A549 (cell line): Measurements from ENCODE around the gene TFB2M. TPM values are rescaled to one million over a fixed set of nuclear protein-coding genes. Genes with fewer than 3 reads are reported as not detected.

Experiments used
- ATAC-seq, 2 experiments: fragments of 200-7000 bp in 1 of 2; fragments of >200 bp in 1 of 2; cut with Nextera tagmentation in 1 of 2; cut with Tn5 transposase in 1 of 2; 3 replicates each; pipeline versions ENCODE4 v1.8.0 to v1.9.1; 2018 to 2020; ENCODE audit warnings: mild to moderate bottlenecking in 1 of 2, moderate library complexity in 1 of 2
- CTCF ChIA-PET: fragments of 300-600 bp; sonication (Branson Sonifier 250); formaldehyde crosslinking; extraction: SDS; loops from one replicate; lab custom pipeline; 2021; ENCODE audit warnings: antibody characterized with exemption, inconsistent platforms; lab: Yijun Ruan, JAX
- POLR2A ChIA-PET: fragments of 350-600 bp; formaldehyde crosslinking; extraction: SDS; loops from one replicate; lab custom pipeline; 2021; ENCODE audit warnings: antibody characterized with exemption, inconsistent platforms; lab: Yijun Ruan, JAX
- DNase-seq, 2 experiments: peaks; one replicate each; pipeline versions ENCODE4 v3.0.0 to v3.0.0-alpha.2; 2011 to 2016; ENCODE audit warnings: low read depth in 1 of 2, low spot score in 1 of 2
- FAIRE-seq: peaks from 2 replicates; lab custom pipeline; 2011; peaks lifted over from hg19 to GRCh38; lab: Jason Lieb, UNC
- H3K27ac ChIP-seq, 2 experiments: fragments of >200 bp; sonication (Bioruptor Twin); formaldehyde crosslinking; 3 replicates each; pipeline ENCODE4 v1.5.1; 2016 to 2017
- H3K4me1 ChIP-seq: fragments of >200 bp; sonication (Bioruptor Twin); formaldehyde crosslinking; 3 replicates; pipeline ENCODE4 v1.6.1; 2016
- H3K4me2 ChIP-seq: fragments of >200 bp; sonication (Bioruptor Twin); formaldehyde crosslinking; 3 replicates; pipeline ENCODE4 v1.6.1; 2016
- H3K4me3 ChIP-seq: fragments of >200 bp; sonication (Bioruptor Twin); formaldehyde crosslinking; 3 replicates; pipeline ENCODE4 v1.5.1; 2016
- H3K9me3 ChIP-seq: fragments of >200 bp; sonication (Bioruptor Twin); formaldehyde crosslinking; 3 replicates; pipeline ENCODE4 v1.6.1; 2016
- CEBPB ChIP-seq, 2 experiments: fragments of >200 bp in 1 of 2; sonication (Bioruptor Twin) in 1 of 2; formaldehyde crosslinking in 1 of 2; IDR thresholded peaks; 2 replicates each; pipeline ENCODE4 v1.6.1; 2012 to 2016
- CHD4 ChIP-seq: fragments of 200-600 bp; sonication (generic); IDR thresholded peaks from 2 replicates; pipeline ENCODE4 v1.6.1; 2016; ENCODE audit warnings: antibody characterized with exemption, mild to moderate bottlenecking, borderline replicate concordance
- E2F6 ChIP-seq: IDR thresholded peaks from 2 replicates; pipeline ENCODE4 v1.6.1; 2012; ENCODE audit warnings: low read depth, borderline replicate concordance
- FOSB ChIP-seq: fragments of 250-450 bp; sonication (Bioruptor Pico); IDR thresholded peaks from 2 replicates; pipeline ENCODE4 v1.5.0; 2020; ENCODE audit warnings: mild to moderate bottlenecking, moderate library complexity
- FOSL2 ChIP-seq, 2 experiments: fragments of 450-650 bp in 1 of 2; fragments of >200 bp in 1 of 2; sonication (Bioruptor Twin) in 1 of 2; formaldehyde crosslinking; IDR thresholded peaks; 2 replicates each; pipeline versions ENCODE4 v1.5.0 to v1.6.1; 2016 to 2020; ENCODE audit warnings: mild to moderate bottlenecking in 1 of 2, moderate library complexity in 1 of 2
- GATA3 ChIP-seq: IDR thresholded peaks from 2 replicates; pipeline ENCODE4 v1.6.1; 2012; ENCODE audit warnings: borderline replicate concordance
- JUN ChIP-seq, 2 experiments: fragments of >200 bp; sonication (Bioruptor Twin); formaldehyde crosslinking; IDR thresholded peaks; 2 replicates in 1 of 2; 3 replicates in 1 of 2; pipeline ENCODE4 v1.6.1; 2016 to 2017
- KDM1A ChIP-seq: fragments of 200-600 bp; sonication (generic); IDR thresholded peaks from 2 replicates; pipeline ENCODE4 v1.6.1; 2016; ENCODE audit warnings: low read depth, mild to moderate bottlenecking
- NR3C1 ChIP-seq: fragments of >200 bp; sonication (Bioruptor Twin); formaldehyde crosslinking; IDR thresholded peaks from 3 replicates; pipeline ENCODE4 v1.6.1; 2017
- PBX3 ChIP-seq: IDR thresholded peaks from 2 replicates; pipeline ENCODE4 v1.6.1; 2012
- POLR2A ChIP-seq: IDR thresholded peaks from 2 replicates; pipeline ENCODE4 v1.6.1; 2012; ENCODE audit warnings: mild to moderate bottlenecking, low read length
- RAD21 ChIP-seq, 2 experiments: fragments of >200 bp in 1 of 2; sonication (Bioruptor Twin) in 1 of 2; formaldehyde crosslinking in 1 of 2; IDR thresholded peaks in 1 of 2; conservative IDR thresholded peaks in 1 of 2; 2 replicates in 1 of 2; 3 replicates in 1 of 2; pipeline ENCODE4 v1.6.1; 2012 to 2018; ENCODE audit warnings: inconsistent platforms in 1 of 2
- RCOR1 ChIP-seq: fragments of 150-350 bp; IDR thresholded peaks from 2 replicates; pipeline ENCODE4 v1.6.1; 2014; ENCODE audit warnings: antibody characterized with exemption, low read length, low read depth
- REST ChIP-seq: fragments of 200-600 bp; sonication (generic); IDR thresholded peaks from 2 replicates; pipeline ENCODE4 v1.6.1; 2016; ENCODE audit warnings: antibody characterized with exemption, mild to moderate bottlenecking, moderate library complexity
- RFX5 ChIP-seq: fragments of 450-650 bp; IDR thresholded peaks from 2 replicates; pipeline ENCODE4 v1.7.1; 2014; ENCODE audit warnings: antibody characterized with exemption, mild to moderate bottlenecking, moderate library complexity
- SREBF2 ChIP-seq: fragments of 450-650 bp; IDR thresholded peaks from 2 replicates; pipeline ENCODE4 v1.6.1; 2014; ENCODE audit warnings: mild to moderate bottlenecking, moderate library complexity
- ZFP36 ChIP-seq: fragments of 450-650 bp; IDR thresholded peaks from 2 replicates; pipeline ENCODE4 v1.6.1; 2014; ENCODE audit warnings: borderline replicate concordance; ENCODE audit not compliant: partially characterized antibody
- whole genome bisulfite sequencing: methylation state at CpG from one replicate; pipeline ENCODE4 v1.1.6; 2017; ENCODE audit errors: missing lambda C conversion rate; 5-methylcytosine and 5-hydroxymethylcytosine counted together
- polyA plus RNA-seq, 4 experiments: library from polyadenylated mRNA; depleted of rRNA in 3 of 4; stranded (reverse); fragments of >200 nt; fragmentation: RNase III in 1 of 4; extraction: RNeasy Plus Mini Kit Qiagen cat#74134 plus additional on column Dnase treatment in 1 of 4; gene quantifications; 2 replicates in 3 of 4; 3 replicates in 1 of 4; pipeline ENCODE4 v1.2.3, GENCODE V29; 2011 to 2017
- TF ChIP-seq, protein P1 (sequence below): fragments of >200 bp; sonication (Bioruptor Twin); formaldehyde crosslinking; IDR thresholded peaks from 3 replicates; pipeline ENCODE4 v1.5.1; 2016
- TF ChIP-seq, protein P2 (sequence below): fragments of 150-350 bp; IDR thresholded peaks from 2 replicates; pipeline ENCODE4 v1.6.1; 2014; ENCODE audit warnings: low read depth, mild to moderate bottlenecking, low read length

Gene TFB2M
- polyA plus RNA-seq, 2 of the 4 experiments (the other 2 are of a cell fraction) = 27.7 to 59.9 TPM

- no peak overlapping the region for H3K4me2 ChIP-seq
- no peak overlapping the region for H3K27ac ChIP-seq
- no peak overlapping the region for H3K4me3 ChIP-seq
- 100% methylated on average over 1 of the region's 1 CpG for WGBS
- ATAC-seq = no peak
- ChIA-PET POLR2A (no interaction called here), CTCF (no interaction called here)
- H3K4me1 ChIP-seq = no peaks in the 10 kb centered on the region
- no peak for FAIRE-seq
- H3K9me3 ChIP-seq = peaks cover 48% of the 10 kb centered on the region
- DNase-seq = no peak
- no peak for TF ChIP-seq KDM1A
- TF ChIP-seq FOSB (CRISPR knock-in tag) = no peak
- no peak for TF ChIP-seq RAD21 (conservative IDR thresholded peaks at IDR 0.05 in 1 of 2, IDR thresholded peaks at IDR 0.05 in 1 of 2)
- TF ChIP-seq, protein P1, sequence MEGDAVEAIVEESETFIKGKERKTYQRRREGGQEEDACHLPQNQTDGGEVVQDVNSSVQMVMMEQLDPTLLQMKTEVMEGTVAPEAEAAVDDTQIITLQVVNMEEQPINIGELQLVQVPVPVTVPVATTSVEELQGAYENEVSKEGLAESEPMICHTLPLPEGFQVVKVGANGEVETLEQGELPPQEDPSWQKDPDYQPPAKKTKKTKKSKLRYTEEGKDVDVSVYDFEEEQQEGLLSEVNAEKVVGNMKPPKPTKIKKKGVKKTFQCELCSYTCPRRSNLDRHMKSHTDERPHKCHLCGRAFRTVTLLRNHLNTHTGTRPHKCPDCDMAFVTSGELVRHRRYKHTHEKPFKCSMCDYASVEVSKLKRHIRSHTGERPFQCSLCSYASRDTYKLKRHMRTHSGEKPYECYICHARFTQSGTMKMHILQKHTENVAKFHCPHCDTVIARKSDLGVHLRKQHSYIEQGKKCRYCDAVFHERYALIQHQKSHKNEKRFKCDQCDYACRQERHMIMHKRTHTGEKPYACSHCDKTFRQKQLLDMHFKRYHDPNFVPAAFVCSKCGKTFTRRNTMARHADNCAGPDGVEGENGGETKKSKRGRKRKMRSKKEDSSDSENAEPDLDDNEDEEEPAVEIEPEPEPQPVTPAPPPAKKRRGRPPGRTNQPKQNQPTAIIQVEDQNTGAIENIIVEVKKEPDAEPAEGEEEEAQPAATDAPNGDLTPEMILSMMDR = no peak
- no peak for TF ChIP-seq GATA3
- TF ChIP-seq JUN (IDR thresholded peaks at IDR 0.05) = no peak
- TF ChIP-seq POLR2A = no peak
- no peak for TF ChIP-seq RCOR1
- TF ChIP-seq SREBF2 = no peak
- no peak for TF ChIP-seq REST
- TF ChIP-seq E2F6 = no peak
- TF ChIP-seq NR3C1 = no peak
- no peak for TF ChIP-seq FOSL2 (IDR thresholded peaks at IDR 0.05)
- no peak for TF ChIP-seq FOSL2 (CRISPR knock-in tag; IDR thresholded peaks at IDR 0.05)
- no peak for TF ChIP-seq CEBPB (IDR thresholded peaks at IDR 0.05)
- no peak for TF ChIP-seq RFX5
- TF ChIP-seq CHD4 = no peak
- no peak for TF ChIP-seq PBX3
- TF ChIP-seq, protein P2, sequence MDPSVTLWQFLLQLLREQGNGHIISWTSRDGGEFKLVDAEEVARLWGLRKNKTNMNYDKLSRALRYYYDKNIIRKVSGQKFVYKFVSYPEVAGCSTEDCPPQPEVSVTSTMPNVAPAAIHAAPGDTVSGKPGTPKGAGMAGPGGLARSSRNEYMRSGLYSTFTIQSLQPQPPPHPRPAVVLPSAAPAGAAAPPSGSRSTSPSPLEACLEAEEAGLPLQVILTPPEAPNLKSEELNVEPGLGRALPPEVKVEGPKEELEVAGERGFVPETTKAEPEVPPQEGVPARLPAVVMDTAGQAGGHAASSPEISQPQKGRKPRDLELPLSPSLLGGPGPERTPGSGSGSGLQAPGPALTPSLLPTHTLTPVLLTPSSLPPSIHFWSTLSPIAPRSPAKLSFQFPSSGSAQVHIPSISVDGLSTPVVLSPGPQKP = no peak
- no peak for TF ChIP-seq ZFP36
These were observed 46.5 kb downstream of the TFB2M start for GRCh38 chr1:246519514-246519913.
